A204.1 (cell line): ENCODE results near the gene MISP3.

Experiments used
- FAIRE-seq: peaks from 2 replicates; lab custom pipeline; 2012; peaks lifted over from hg19 to GRCh38; lab: Jason Lieb, UNC

MISP3 gene

DNA sequence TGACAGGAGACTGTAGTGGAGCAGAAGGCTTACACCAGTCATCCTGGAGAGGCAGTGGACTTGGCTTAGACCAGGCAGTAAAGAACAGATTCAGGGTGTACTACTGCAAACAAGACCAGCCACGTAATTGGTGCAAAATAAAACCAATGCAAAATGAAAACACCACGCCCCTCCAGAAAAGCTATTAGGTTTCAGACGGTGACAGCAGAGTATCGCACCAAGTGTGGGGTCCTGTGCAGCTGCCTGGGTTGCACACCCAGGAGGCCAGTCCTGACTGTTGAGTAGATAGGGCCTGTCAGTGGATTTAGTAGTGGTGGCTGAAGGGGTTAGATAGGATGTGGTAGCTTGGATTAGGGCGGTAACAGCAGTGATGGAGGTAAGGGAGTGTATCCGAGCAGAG, 50.3 kb downstream of the MISP3 start:
- FAIRE-seq = no peak
